ENCODE results near the gene PRKG1.

DNA sequence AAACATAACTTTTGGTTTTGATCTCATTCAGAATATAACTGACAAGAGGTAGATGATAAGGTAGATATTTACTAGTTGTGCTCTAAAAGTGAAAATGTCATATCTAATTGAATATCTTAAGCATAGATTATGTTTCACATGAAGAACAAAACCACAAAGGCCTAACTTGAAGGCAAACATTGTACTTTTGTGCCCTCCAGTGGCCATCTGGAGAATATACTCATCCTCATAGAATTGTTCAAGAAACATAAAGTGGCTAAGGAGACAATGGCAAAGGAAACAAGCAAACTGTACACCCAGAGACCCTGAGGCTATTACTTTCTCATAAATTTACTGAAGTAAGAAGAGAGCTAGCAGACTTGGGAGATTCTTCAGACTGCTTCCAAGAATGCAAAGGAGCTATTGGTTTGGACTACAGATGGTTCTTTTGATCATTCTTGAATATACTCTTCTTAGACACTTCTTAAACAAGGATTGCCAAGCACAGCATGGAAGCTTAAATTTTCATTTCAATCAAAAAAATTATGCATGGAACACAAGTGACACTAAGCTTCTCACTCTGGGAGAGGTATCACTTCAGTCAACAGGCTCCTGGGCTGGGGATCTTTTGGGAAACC lies 1141.6 kb downstream of the PRKG1 start:
- TF ChIP-seq, protein P1, sequence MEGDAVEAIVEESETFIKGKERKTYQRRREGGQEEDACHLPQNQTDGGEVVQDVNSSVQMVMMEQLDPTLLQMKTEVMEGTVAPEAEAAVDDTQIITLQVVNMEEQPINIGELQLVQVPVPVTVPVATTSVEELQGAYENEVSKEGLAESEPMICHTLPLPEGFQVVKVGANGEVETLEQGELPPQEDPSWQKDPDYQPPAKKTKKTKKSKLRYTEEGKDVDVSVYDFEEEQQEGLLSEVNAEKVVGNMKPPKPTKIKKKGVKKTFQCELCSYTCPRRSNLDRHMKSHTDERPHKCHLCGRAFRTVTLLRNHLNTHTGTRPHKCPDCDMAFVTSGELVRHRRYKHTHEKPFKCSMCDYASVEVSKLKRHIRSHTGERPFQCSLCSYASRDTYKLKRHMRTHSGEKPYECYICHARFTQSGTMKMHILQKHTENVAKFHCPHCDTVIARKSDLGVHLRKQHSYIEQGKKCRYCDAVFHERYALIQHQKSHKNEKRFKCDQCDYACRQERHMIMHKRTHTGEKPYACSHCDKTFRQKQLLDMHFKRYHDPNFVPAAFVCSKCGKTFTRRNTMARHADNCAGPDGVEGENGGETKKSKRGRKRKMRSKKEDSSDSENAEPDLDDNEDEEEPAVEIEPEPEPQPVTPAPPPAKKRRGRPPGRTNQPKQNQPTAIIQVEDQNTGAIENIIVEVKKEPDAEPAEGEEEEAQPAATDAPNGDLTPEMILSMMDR (conservative IDR thresholded peaks at IDR 0.05; ENCODE audit: low read depth, low read length), result peak; percentile 89
- TF ChIP-seq POLR2A (IDR thresholded peaks at IDR 0.05; ENCODE audit: low read depth, low read length), result 0 out of 2 replicates have a peak, but pooled peaks have one; percentile 30
